Breast epithelium (tissue), 4 donors: ENCODE results near the gene KRT2. TPM values are rescaled to one million over a fixed set of nuclear protein-coding genes. Genes with fewer than 3 reads are reported as not detected.
A peak's percentile ranks its signal among the peaks of the same experiment; 100 is the strongest.

Source experiments
- DNase-seq, 2 donors: peaks; one replicate each; pipeline ENCODE4 v3.0.0-alpha.2; 2019; ENCODE audit warnings: low spot score in 2 of 2
- H3K27ac ChIP-seq, 2 donors: fragments of 200-600 bp; sonication (generic) in 1 of 2; one replicate each; pipeline ENCODE4 v1.5.1; 2016 to 2019; ENCODE audit warnings: mild to moderate bottlenecking in 1 of 2
- H3K27me3 ChIP-seq, 2 donors: fragments of 200-600 bp; sonication (generic) in 1 of 2; one replicate each; pipeline versions ENCODE4 v1.5.1 to v1.6.0; 2017 to 2019; ENCODE audit warnings: control low read depth in 1 of 2, mild to moderate bottlenecking in 1 of 2
- H3K36me3 ChIP-seq: fragments of 200-600 bp; one replicate; pipeline ENCODE4 v1.5.1; 2019
- H3K4me1 ChIP-seq, 2 donors: fragments of 200-600 bp; sonication (generic); one replicate each; pipeline ENCODE4 v1.5.1; 2016 to 2019; ENCODE audit warnings: control low read depth in 1 of 2
- H3K4me3 ChIP-seq, 3 donors: fragments of 200-600 bp; sonication (generic); 1 replicate in 2 of 3; 2 replicates in 1 of 3; pipeline ENCODE4 v1.5.1; 2016 to 2019; ENCODE audit warnings: mild to moderate bottlenecking in 3 of 3, moderate library complexity in 2 of 3
- H3K9me3 ChIP-seq, 2 donors: fragments of 200-600 bp; sonication (generic) in 1 of 2; one replicate each; pipeline ENCODE4 v1.5.1; 2016 to 2019; ENCODE audit warnings: control low read depth in 1 of 2
- POLR2A ChIP-seq: fragments of 450-650 bp; IDR thresholded peaks from one replicate; pipeline ENCODE4 v1.6.1; 2016; ENCODE audit warnings: antibody characterized with exemption, mild to moderate bottlenecking, moderate library complexity
- POLR2AphosphoS5 ChIP-seq, 3 donors: sonication (generic); formaldehyde crosslinking; IDR thresholded peaks; one replicate each; pipeline ENCODE4 v1.6.1; 2017; ENCODE audit warnings: antibody characterized with exemption in 3 of 3
- intact Hi-C: fragments of 100-400 bp; cut with DNase I; formaldehyde crosslinking; loops from one replicate; pipeline ENCODE4 v1.15.1; 2023; ENCODE audit warnings: low total_unique reads
- total RNA-seq, 3 donors: library from RNA; depleted of rRNA; stranded (reverse); fragments of >200 nt; gene quantifications; one replicate each; pipeline ENCODE4 v1.1.0, GENCODE V29; 2016
- TF ChIP-seq, protein P1 (sequence below), 3 donors: fragments of 450-650 bp; IDR thresholded peaks; one replicate each; pipeline ENCODE4 v1.5.1; 2016 to 2017; ENCODE audit warnings: antibody characterized with exemption in 3 of 3, mild to moderate bottlenecking in 3 of 3, moderate library complexity in 3 of 3

Gene KRT2
- total RNA-seq, 3 donors from 2014 or later: not detected

GRCh38 chr12:52650520-52651081 is 1.4 kb downstream of the KRT2 start:
- no peak overlapping the region for H3K27ac ChIP-seq
- H3K4me1 ChIP-seq: no peaks in the 10 kb centered on the region
- peak in 1 of 2 donors; percentile 10 for DNase-seq
- intact Hi-C loops: no loop called here
- H3K9me3 ChIP-seq: no peaks in the 10 kb centered on the region
- no peak overlapping the region for H3K4me3 ChIP-seq
- no peak for TF ChIP-seq POLR2A
- TF ChIP-seq POLR2AphosphoS5 (IDR thresholded peaks at IDR 0.05): no peak
- TF ChIP-seq, protein P1, sequence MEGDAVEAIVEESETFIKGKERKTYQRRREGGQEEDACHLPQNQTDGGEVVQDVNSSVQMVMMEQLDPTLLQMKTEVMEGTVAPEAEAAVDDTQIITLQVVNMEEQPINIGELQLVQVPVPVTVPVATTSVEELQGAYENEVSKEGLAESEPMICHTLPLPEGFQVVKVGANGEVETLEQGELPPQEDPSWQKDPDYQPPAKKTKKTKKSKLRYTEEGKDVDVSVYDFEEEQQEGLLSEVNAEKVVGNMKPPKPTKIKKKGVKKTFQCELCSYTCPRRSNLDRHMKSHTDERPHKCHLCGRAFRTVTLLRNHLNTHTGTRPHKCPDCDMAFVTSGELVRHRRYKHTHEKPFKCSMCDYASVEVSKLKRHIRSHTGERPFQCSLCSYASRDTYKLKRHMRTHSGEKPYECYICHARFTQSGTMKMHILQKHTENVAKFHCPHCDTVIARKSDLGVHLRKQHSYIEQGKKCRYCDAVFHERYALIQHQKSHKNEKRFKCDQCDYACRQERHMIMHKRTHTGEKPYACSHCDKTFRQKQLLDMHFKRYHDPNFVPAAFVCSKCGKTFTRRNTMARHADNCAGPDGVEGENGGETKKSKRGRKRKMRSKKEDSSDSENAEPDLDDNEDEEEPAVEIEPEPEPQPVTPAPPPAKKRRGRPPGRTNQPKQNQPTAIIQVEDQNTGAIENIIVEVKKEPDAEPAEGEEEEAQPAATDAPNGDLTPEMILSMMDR (IDR thresholded peaks at IDR 0.05): no peak
- no peaks in the 10 kb centered on the region for H3K36me3 ChIP-seq
- H3K27me3 ChIP-seq: no peaks in the 10 kb centered on the region

GRCh38 chr12:52649066-52649465 is 2.9 kb downstream of the KRT2 start:
- Histone ChIP-seq H3K27me3 (no peaks in the 10 kb centered on the region), H3K27ac (no peak overlapping the region), H3K4me3 (no peak overlapping the region), H3K9me3 (no peaks in the 10 kb centered on the region), H3K4me1 (no peaks in the 10 kb centered on the region), H3K36me3 (no peaks in the 10 kb centered on the region)
- DNase-seq: peak in 1 of 2 donors; percentile 7
- TF ChIP-seq, protein P1 (IDR thresholded peaks at IDR 0.05): no peak
- TF ChIP-seq POLR2A (no peak), POLR2AphosphoS5 (IDR thresholded peaks at IDR 0.05) (no peak)
- intact Hi-C loops: no loop called here

DNA sequence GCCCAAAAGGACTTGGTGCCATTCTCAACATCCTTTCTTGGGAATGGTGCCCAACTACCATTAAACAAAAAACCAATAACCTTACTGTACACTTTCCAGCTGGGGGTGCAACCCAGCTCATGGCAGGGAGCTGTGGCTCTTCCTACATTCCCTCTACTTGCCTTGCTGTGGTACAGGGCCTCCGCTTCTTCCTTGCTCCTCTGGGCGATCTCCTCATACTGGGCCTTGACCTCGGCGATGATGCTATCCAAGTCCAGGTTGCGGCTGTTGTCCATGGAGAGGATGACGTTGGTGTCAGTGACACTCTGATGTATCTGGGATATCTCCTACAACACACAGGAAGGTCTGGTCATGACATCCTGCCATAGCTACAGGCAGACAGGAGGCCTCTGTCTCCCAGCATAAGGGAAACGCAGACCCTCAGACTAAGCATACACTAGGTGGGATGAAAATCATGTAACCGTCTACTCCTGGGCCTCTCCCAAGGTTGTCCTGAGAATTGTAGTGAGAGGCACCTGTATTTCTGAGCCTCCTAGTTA is 3.9 kb downstream of the KRT2 start:
- Histone ChIP-seq H3K4me1 (no peaks in the 10 kb centered on the region), H3K27ac (no peak overlapping the region), H3K36me3 (no peaks in the 10 kb centered on the region), H3K9me3 (no peaks in the 10 kb centered on the region), H3K4me3 (no peak overlapping the region), H3K27me3 (no peaks in the 10 kb centered on the region)
- TF ChIP-seq POLR2A (no peak), POLR2AphosphoS5 (IDR thresholded peaks at IDR 0.05) (no peak)
- TF ChIP-seq, protein P1 (IDR thresholded peaks at IDR 0.05): no peak
- intact Hi-C loops: no loop called here
- no peak for DNase-seq

DNA sequence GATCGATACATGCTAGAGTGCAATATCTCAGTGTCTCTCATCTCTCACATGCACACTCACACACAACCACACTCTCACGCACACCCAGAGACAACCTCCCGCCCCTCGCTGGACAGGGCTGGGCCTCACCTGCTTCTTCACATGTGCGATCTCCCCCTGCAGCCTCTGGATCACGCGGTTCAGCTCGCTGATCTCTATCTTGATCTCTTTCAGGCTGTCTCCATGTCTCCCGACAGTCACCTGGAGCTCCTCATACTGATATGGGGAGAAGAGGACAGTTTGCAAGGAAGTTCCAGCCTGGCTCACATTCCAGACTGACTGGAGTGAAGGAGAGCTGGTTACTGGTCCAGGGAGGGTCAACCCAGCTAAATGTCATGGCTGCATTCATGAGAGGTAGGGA is 4.4 kb downstream of the KRT2 start:
- intact Hi-C loops: no loop called here

GRCh38 chr12:52646613-52647012 is 5.4 kb downstream of the KRT2 start:
- TF ChIP-seq POLR2A (no peak), POLR2AphosphoS5 (IDR thresholded peaks at IDR 0.05) (no peak)
- TF ChIP-seq, protein P1 (IDR thresholded peaks at IDR 0.05): no peak

More for the DNA sequence above, 4.4 kb downstream of the KRT2 start:
- H3K4me1 ChIP-seq: no peaks in the 10 kb centered on the region
- no peak overlapping the region for H3K4me3 ChIP-seq
- H3K36me3 ChIP-seq: no peaks in the 10 kb centered on the region
- H3K27me3 ChIP-seq: no peaks in the 10 kb centered on the region
- peak in 1 of 2 donors; percentile 7 for DNase-seq
- H3K27ac ChIP-seq: no peak overlapping the region
- H3K9me3 ChIP-seq: no peaks in the 10 kb centered on the region
- TF ChIP-seq POLR2AphosphoS5 (IDR thresholded peaks at IDR 0.05) (no peak), POLR2A (no peak)
- TF ChIP-seq, protein P1 (IDR thresholded peaks at IDR 0.05): no peak

More at GRCh38 chr12:52646613-52647012, 5.4 kb downstream of the KRT2 start:
- no peaks in the 10 kb centered on the region for H3K4me1 ChIP-seq
- no peak overlapping the region for H3K27ac ChIP-seq
- intact Hi-C loops: no loop called here
- no peaks in the 10 kb centered on the region for H3K36me3 ChIP-seq
- no peak overlapping the region for H3K4me3 ChIP-seq
- H3K27me3 ChIP-seq: no peaks in the 10 kb centered on the region
- H3K9me3 ChIP-seq: no peaks in the 10 kb centered on the region
- DNase-seq: peak in 1 of 2 donors; percentile 16
